Esophagus squamous epithelium (tissue), 4 donors: ENCODE measurements around the gene APOBEC3H.
"Not testable (repeated sequence)": the region's sequence is repeated elsewhere in the genome, so short reads cannot be mapped to it uniquely, and the experiment has no call there.

ENCODE experiments used
- POLR2A ChIP-seq, 4 donors: fragments of 450-650 bp; IDR thresholded peaks; one replicate each; pipeline ENCODE4 v1.6.1; 2017; ENCODE audit warnings: antibody characterized with exemption in 4 of 4, mild to moderate bottlenecking in 4 of 4, moderate library complexity in 3 of 4
- TF ChIP-seq, protein P1 (sequence below), 6 experiments: fragments of 450-650 bp in 4 of 6; fragments of 200-600 bp in 2 of 6; sonication (generic) in 2 of 6; IDR thresholded peaks; one replicate each; pipeline ENCODE4 v1.5.1; 2016 to 2019; ENCODE audit warnings: antibody characterized with exemption in 6 of 6, mild to moderate bottlenecking in 4 of 6, moderate library complexity in 4 of 6

DNA sequence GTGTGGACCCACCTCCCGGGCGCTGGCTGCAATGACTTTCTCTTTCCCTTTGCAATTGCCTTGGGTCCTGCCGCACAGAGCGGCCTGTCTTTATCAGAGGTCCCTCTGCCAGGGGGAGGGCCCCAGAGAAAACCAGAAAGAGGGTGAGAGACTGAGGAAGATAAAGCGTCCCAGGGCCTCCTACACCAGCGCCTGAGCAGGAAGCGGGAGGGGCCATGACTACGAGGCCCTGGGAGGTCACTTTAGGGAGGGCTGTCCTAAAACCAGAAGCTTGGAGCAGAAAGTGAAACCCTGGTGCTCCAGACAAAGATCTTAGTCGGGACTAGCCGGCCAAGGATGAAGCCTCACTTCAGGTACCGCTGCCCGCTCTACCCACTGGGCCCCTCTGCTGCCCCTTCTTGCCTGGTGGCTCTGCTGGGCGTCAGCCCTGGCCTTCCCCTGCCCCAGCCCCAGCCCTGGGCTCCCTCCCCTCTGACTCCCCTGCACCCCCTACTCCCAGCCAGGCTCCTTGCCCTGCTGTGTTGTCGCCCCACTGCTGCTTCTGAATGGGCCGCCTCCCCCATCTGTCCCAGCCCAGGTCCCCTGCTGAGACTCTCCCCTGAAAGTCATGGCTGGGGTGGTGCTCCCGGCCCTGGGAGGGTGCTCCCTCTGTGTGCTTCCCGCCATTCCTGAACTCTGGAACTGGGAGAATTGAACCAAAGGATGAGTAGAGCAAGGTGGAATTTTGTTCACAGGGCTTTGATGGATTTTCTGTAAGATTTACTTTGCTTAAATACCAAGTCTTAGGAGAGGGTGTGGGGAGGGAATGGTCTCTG is 19.8 kb upstream of the APOBEC3H start, which contains the start of gene APOBEC3G:
- TF ChIP-seq, protein P1, sequence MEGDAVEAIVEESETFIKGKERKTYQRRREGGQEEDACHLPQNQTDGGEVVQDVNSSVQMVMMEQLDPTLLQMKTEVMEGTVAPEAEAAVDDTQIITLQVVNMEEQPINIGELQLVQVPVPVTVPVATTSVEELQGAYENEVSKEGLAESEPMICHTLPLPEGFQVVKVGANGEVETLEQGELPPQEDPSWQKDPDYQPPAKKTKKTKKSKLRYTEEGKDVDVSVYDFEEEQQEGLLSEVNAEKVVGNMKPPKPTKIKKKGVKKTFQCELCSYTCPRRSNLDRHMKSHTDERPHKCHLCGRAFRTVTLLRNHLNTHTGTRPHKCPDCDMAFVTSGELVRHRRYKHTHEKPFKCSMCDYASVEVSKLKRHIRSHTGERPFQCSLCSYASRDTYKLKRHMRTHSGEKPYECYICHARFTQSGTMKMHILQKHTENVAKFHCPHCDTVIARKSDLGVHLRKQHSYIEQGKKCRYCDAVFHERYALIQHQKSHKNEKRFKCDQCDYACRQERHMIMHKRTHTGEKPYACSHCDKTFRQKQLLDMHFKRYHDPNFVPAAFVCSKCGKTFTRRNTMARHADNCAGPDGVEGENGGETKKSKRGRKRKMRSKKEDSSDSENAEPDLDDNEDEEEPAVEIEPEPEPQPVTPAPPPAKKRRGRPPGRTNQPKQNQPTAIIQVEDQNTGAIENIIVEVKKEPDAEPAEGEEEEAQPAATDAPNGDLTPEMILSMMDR (IDR thresholded peaks at IDR 0.05), result not testable (repeated sequence)
- peak in 2 of 4 donors; percentile 24 to 39 for TF ChIP-seq POLR2A (IDR thresholded peaks at IDR 0.05)
